OCI-LY1 (cell line): Measurements from ENCODE around the gene SNRNP27.

Experiments used
- EZH2 ChIP-seq: fragments of 200-600 bp; sonication (generic), shearing (Covaris generic); IDR thresholded peaks from 2 replicates; pipeline ENCODE4 v1.8.0; 2017; ENCODE audit warnings: borderline replicate concordance, mixed run types, mild to moderate bottlenecking, antibody characterized with exemption, low read length, moderate library complexity, mixed read lengths
- TF ChIP-seq, protein P1 (sequence below): fragments of 200-600 bp; sonication (generic), shearing (Covaris generic); IDR thresholded peaks from 2 replicates; pipeline ENCODE4 v1.5.1; 2017; ENCODE audit warnings: mild to moderate bottlenecking, antibody characterized with exemption, low read length, moderate library complexity, mixed read lengths

DNA sequence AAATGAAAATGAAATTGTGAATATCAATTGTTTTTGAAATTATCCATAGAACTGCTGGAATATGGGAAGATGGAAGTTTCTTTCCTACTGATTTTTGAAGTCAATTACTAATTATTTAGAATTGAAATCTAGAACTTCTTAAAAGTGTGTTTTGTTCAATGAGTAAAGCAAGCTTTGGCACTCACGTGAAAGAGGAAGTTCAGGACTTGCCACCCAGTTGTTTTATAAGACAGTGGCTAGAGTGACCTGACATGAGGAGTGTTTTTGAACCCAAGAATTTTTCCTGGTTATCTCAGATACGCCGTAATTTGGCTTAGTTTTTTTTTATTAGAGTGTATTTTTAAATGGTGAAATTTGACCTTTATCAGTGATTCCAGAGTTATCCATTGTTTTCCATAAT, 24.6 kb downstream of the SNRNP27 start:
- TF ChIP-seq, protein P1, sequence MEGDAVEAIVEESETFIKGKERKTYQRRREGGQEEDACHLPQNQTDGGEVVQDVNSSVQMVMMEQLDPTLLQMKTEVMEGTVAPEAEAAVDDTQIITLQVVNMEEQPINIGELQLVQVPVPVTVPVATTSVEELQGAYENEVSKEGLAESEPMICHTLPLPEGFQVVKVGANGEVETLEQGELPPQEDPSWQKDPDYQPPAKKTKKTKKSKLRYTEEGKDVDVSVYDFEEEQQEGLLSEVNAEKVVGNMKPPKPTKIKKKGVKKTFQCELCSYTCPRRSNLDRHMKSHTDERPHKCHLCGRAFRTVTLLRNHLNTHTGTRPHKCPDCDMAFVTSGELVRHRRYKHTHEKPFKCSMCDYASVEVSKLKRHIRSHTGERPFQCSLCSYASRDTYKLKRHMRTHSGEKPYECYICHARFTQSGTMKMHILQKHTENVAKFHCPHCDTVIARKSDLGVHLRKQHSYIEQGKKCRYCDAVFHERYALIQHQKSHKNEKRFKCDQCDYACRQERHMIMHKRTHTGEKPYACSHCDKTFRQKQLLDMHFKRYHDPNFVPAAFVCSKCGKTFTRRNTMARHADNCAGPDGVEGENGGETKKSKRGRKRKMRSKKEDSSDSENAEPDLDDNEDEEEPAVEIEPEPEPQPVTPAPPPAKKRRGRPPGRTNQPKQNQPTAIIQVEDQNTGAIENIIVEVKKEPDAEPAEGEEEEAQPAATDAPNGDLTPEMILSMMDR: no peak
- no peak for TF ChIP-seq EZH2
